Smooth muscle cell (in vitro differentiated cells): Measurements from ENCODE around the gene PMCH. TPM values are rescaled to one million over a fixed set of nuclear protein-coding genes. Genes with fewer than 3 reads are reported as not detected.
A peak's percentile ranks its signal among the peaks of the same experiment; 100 is the strongest.
"Not testable (repeated sequence)": the region's sequence is repeated elsewhere in the genome, so short reads cannot be mapped to it uniquely, and the experiment has no call there.

ENCODE experiments used
- DNase-seq: peaks from one replicate; lab custom pipeline; 2025; ENCODE audit not compliant: unreplicated experiment; lab: John Stamatoyannopoulos, UW
- H2AFZ ChIP-seq: fragments of 200-600 bp; sonication (generic); 2 replicates; pipeline ENCODE4 v1.6.0; 2016; ENCODE audit warnings: antibody characterized with exemption, low read depth, mild to moderate bottlenecking
- H3F3A ChIP-seq: fragments of 200-600 bp; sonication (generic); 2 replicates; pipeline ENCODE4 v1.6.0; 2017; ENCODE audit warnings: antibody characterized with exemption, low read depth
- H3K27ac ChIP-seq: fragments of 200-600 bp; sonication (generic); 2 replicates; pipeline ENCODE4 v1.5.1; 2016; ENCODE audit warnings: low read depth, mild to moderate bottlenecking
- H3K27me3 ChIP-seq: fragments of 200-600 bp; sonication (generic); 2 replicates; pipeline ENCODE4 v1.6.1; 2016; ENCODE audit warnings: low read depth, mild to moderate bottlenecking
- H3K36me3 ChIP-seq: fragments of 200-600 bp; sonication (generic); 2 replicates; pipeline ENCODE4 v1.5.1; 2016; ENCODE audit warnings: low read depth
- H3K4me1 ChIP-seq: fragments of 200-600 bp; sonication (generic); 2 replicates; pipeline ENCODE4 v1.5.1; 2016; ENCODE audit warnings: low read depth
- H3K4me2 ChIP-seq: fragments of 200-600 bp; sonication (generic); 2 replicates; pipeline ENCODE4 v1.6.0; 2016; ENCODE audit warnings: mild to moderate bottlenecking
- H3K4me3 ChIP-seq: fragments of 200-600 bp; sonication (generic); 2 replicates; pipeline ENCODE4 v1.5.1; 2016; ENCODE audit warnings: mild to moderate bottlenecking
- H3K79me2 ChIP-seq: fragments of 200-600 bp; sonication (generic); 2 replicates; pipeline ENCODE4 v1.6.0; 2016; ENCODE audit warnings: low read depth, mild to moderate bottlenecking
- H3K9ac ChIP-seq: fragments of 200-600 bp; sonication (generic); 2 replicates; pipeline ENCODE4 v1.6.0; 2016; ENCODE audit warnings: low read depth
- H3K9me3 ChIP-seq: fragments of 200-600 bp; sonication (generic); replicated peaks from 2 replicates; pipeline ENCODE4 v1.5.1; 2016; ENCODE audit warnings: low read depth
- H4K20me1 ChIP-seq: fragments of 200-600 bp; sonication (generic); 2 replicates; pipeline ENCODE4 v1.6.0; 2016; ENCODE audit warnings: low read depth
- CTCF ChIP-seq: fragments of 200-600 bp; sonication (generic); IDR thresholded peaks from 2 replicates; pipeline ENCODE4 v1.5.1; 2017; ENCODE audit warnings: borderline replicate concordance, mild to moderate bottlenecking, antibody characterized with exemption; ENCODE audit not compliant: insufficient read depth, poor library complexity, severe bottlenecking
- WGBS: methylation state at CpG from one replicate; pipeline ENCODE4 v1.1.7; 2016; ENCODE audit warnings: low lambda C conversion rate; 5-methylcytosine and 5-hydroxymethylcytosine counted together
- polyA plus RNA-seq: library from polyadenylated mRNA; unstranded; fragments of >200 nt; fragmentation: Nextera tagmentation; extraction: Ambion mirVana; gene quantifications from 2 replicates; pipeline ENCODE4 v1.2.1, GENCODE V29; 2016
- total RNA-seq: library from RNA; depleted of rRNA; stranded (reverse); fragments of >200 nt; gene quantifications from 2 replicates; pipeline ENCODE4 v1.2.3, GENCODE V29; 2014

The PMCH gene
- total and polyA plus RNA-seq, 2 experiments from 2014 or later, result not detected

GRCh38 chr12:102171951-102172350 is 25.7 kb downstream of the PMCH start:
- H3K36me3 ChIP-seq, result no peaks in the 10 kb centered on the region
- H3K4me3 ChIP-seq, result no peak overlapping the region
- no peak overlapping the region for H3K27ac ChIP-seq
- peak overlapping the region; percentile 7 for H2AFZ ChIP-seq
- no peaks in the 10 kb centered on the region for H3K79me2 ChIP-seq
- no peak overlapping the region for H3K9ac ChIP-seq
- no peak overlapping the region for H3K4me2 ChIP-seq
- no peaks in the 10 kb centered on the region for H3K4me1 ChIP-seq
- H3F3A ChIP-seq, result no peaks in the 10 kb centered on the region
- H3K27me3 ChIP-seq, result no peaks in the 10 kb centered on the region
- H4K20me1 ChIP-seq, result no peaks in the 10 kb centered on the region
- no peak for DNase-seq
- no peak for TF ChIP-seq CTCF
- no peaks in the 10 kb centered on the region for H3K9me3 ChIP-seq

- H3F3A ChIP-seq, result no peaks in the 10 kb centered on the region
- H3K79me2 ChIP-seq, result no peaks in the 10 kb centered on the region
- no peak overlapping the region for H3K4me2 ChIP-seq
- no peak overlapping the region for H3K4me3 ChIP-seq
- no peaks in the 10 kb centered on the region for H4K20me1 ChIP-seq
- no peaks in the 10 kb centered on the region for H3K9me3 ChIP-seq
- no peak overlapping the region for H3K9ac ChIP-seq
- DNase-seq, result no peak
- H3K27ac ChIP-seq, result no peak overlapping the region
- no peaks in the 10 kb centered on the region for H3K36me3 ChIP-seq
- no peak overlapping the region for H2AFZ ChIP-seq
- H3K4me1 ChIP-seq, result no peaks in the 10 kb centered on the region
- WGBS, result 94% methylated on average over 2 of the region's 2 CpGs
- peak; percentile 66 for TF ChIP-seq CTCF
- no peaks in the 10 kb centered on the region for H3K27me3 ChIP-seq
These were observed 27.6 kb downstream of the PMCH start for GRCh38 chr12:102169922-102170621.

- Histone ChIP-seq H3K4me2 (peak overlapping the region; percentile 23), H3K9me3 (no peaks in the 10 kb centered on the region), H4K20me1 (no peaks in the 10 kb centered on the region), H3F3A (no peaks in the 10 kb centered on the region), H3K9ac (no peak overlapping the region), H3K27me3 (no peaks in the 10 kb centered on the region), H2AFZ (peak overlapping the region; percentile 61), H3K27ac (no peak overlapping the region), H3K79me2 (no peaks in the 10 kb centered on the region), H3K4me1 (no peaks in the 10 kb centered on the region), H3K36me3 (no peaks in the 10 kb centered on the region), H3K4me3 (no peak overlapping the region)
- TF ChIP-seq CTCF, result no peak
- no peak for DNase-seq
These were observed 29.6 kb downstream of the PMCH start for GRCh38 chr12:102167821-102168604.

- H4K20me1 ChIP-seq, result no peaks in the 10 kb centered on the region
These were observed 34.2 kb downstream of the PMCH start for GRCh38 chr12:102163383-102163782.

GRCh38 chr12:102155206-102155605 is 42.4 kb downstream of the PMCH start:
- WGBS, result 94% methylated on average over 3 of the region's 3 CpGs
- H3K36me3 ChIP-seq, result not testable (repeated sequence)

More at GRCh38 chr12:102163383-102163782, 34.2 kb downstream of the PMCH start:
- Histone ChIP-seq H3K9me3 (no peaks in the 10 kb centered on the region), H3K27me3 (no peaks in the 10 kb centered on the region), H3K36me3 (no peaks in the 10 kb centered on the region), H3K9ac (no peak overlapping the region), H3K27ac (no peak overlapping the region), H2AFZ (no peak overlapping the region), H3F3A (no peaks in the 10 kb centered on the region), H3K4me1 (no peaks in the 10 kb centered on the region), H3K79me2 (no peaks in the 10 kb centered on the region), H3K4me3 (no peak overlapping the region), H3K4me2 (no peak overlapping the region)
- WGBS, result 97% methylated on average over 1 of the region's 1 CpG
- DNase-seq, result no peak
- no peak for TF ChIP-seq CTCF

More at GRCh38 chr12:102155206-102155605, 42.4 kb downstream of the PMCH start:
- not testable (repeated sequence) for H3K27ac ChIP-seq, H3K27me3 ChIP-seq, H2AFZ ChIP-seq, H3K4me1 ChIP-seq, H3K79me2 ChIP-seq, H4K20me1 ChIP-seq, H3K4me3 ChIP-seq, DNase-seq, H3F3A ChIP-seq, H3K9me3 ChIP-seq, H3K9ac ChIP-seq, H3K4me2 ChIP-seq
